Subcutaneous abdominal adipose tissue (tissue), 5 donors: ENCODE results near the gene SEMA6B.

Source experiments
- H3K27ac ChIP-seq: one replicate; pipeline ENCODE4 v1.7.0; 2013; ENCODE audit warnings: low read depth, mild to moderate bottlenecking, inconsistent platforms, low read length, moderate library complexity
- H3K27me3 ChIP-seq, 5 donors: one replicate each; pipeline ENCODE4 v1.7.0; 2013; ENCODE audit warnings: low read length in 5 of 5, inconsistent platforms in 1 of 5; ENCODE audit not compliant: control insufficient read depth in 5 of 5, insufficient read depth in 4 of 5
- H3K36me3 ChIP-seq, 5 donors: one replicate each; pipeline ENCODE4 v1.7.0; 2013; ENCODE audit warnings: low read length in 5 of 5; ENCODE audit not compliant: control insufficient read depth in 5 of 5, insufficient read depth in 5 of 5
- H3K4me1 ChIP-seq, 5 donors: one replicate each; pipeline ENCODE4 v1.7.0; 2013; ENCODE audit warnings: low read length in 5 of 5, mild to moderate bottlenecking in 3 of 5, moderate library complexity in 1 of 5; ENCODE audit not compliant: control insufficient read depth in 5 of 5, insufficient read depth in 5 of 5
- H3K4me3 ChIP-seq, 5 donors: one replicate each; pipeline ENCODE4 v1.7.0; 2013; ENCODE audit warnings: low read length in 5 of 5, low read depth in 1 of 5
- H3K9ac ChIP-seq, 5 donors: one replicate each; pipeline ENCODE4 v1.7.0; 2013; ENCODE audit warnings: low read length in 5 of 5, mild to moderate bottlenecking in 4 of 5, moderate library complexity in 3 of 5
- H3K9me3 ChIP-seq, 5 donors: one replicate each; pipeline ENCODE4 v1.7.0; 2013; ENCODE audit warnings: low read length in 5 of 5; ENCODE audit not compliant: control insufficient read depth in 5 of 5
- donor health status: healthy.
- donor health status: healthy.
- donor health status: healthy.
- donor health status: healthy.
- donor health status: healthy.

SEMA6B gene

GRCh38 chr19:4581666-4582553 is 22.4 kb upstream of the SEMA6B start:
- Histone ChIP-seq H3K4me1 (peaks cover 0 to 21% (median 14%) of the 10 kb centered on the region in 5 donors), H3K4me3 (peak overlapping the region in 1 of 5 donors; percentile 22), H3K36me3 (no peaks in the 10 kb centered on the region), H3K9me3 (no peaks in the 10 kb centered on the region), H3K27me3 (peaks cover 51 to 78% (median 59%) of the 10 kb centered on the region in 5 donors), H3K9ac (no peak overlapping the region), H3K27ac (no peak overlapping the region)

GRCh38 chr19:4580961-4581665 is 21.6 kb upstream of the SEMA6B start:
- no peaks in the 10 kb centered on the region for H3K9me3 ChIP-seq
- H3K27ac ChIP-seq: no peak overlapping the region
- H3K36me3 ChIP-seq: no peaks in the 10 kb centered on the region
- no peak overlapping the region for H3K9ac ChIP-seq
- H3K4me1 ChIP-seq: peaks cover 0 to 25% (median 14%) of the 10 kb centered on the region in 5 donors
- peaks cover 44 to 71% (median 61%) of the 10 kb centered on the region in 5 donors for H3K27me3 ChIP-seq
- peak overlapping the region in 3 of 5 donors; percentile 6 to 55 (median 30) for H3K4me3 ChIP-seq

GRCh38 chr19:4580021-4580901 is 20.8 kb upstream of the SEMA6B start:
- Histone ChIP-seq H3K4me3 (peak overlapping the region in 2 of 5 donors; percentile 10 to 26), H3K36me3 (no peaks in the 10 kb centered on the region)

GRCh38 chr19:4579389-4579788 is 19.9 kb upstream of the SEMA6B start:
- Histone ChIP-seq H3K9ac (no peak overlapping the region), H3K4me1 (peaks cover 0 to 34% (median 8%) of the 10 kb centered on the region in 5 donors), H3K27ac (no peak overlapping the region), H3K4me3 (no peak overlapping the region), H3K27me3 (peaks cover 33 to 63% (median 53%) of the 10 kb centered on the region in 5 donors), H3K9me3 (no peaks in the 10 kb centered on the region), H3K36me3 (no peaks in the 10 kb centered on the region)

More at GRCh38 chr19:4580021-4580901, 20.8 kb upstream of the SEMA6B start:
- Histone ChIP-seq H3K9me3 (no peaks in the 10 kb centered on the region), H3K4me1 (peaks cover 0 to 32% (median 14%) of the 10 kb centered on the region in 5 donors), H3K27me3 (peaks cover 41 to 67% (median 62%) of the 10 kb centered on the region in 5 donors), H3K27ac (no peak overlapping the region), H3K9ac (no peak overlapping the region)

- no peak overlapping the region for H3K4me3 ChIP-seq
- no peaks in the 10 kb centered on the region for H3K9me3 ChIP-seq
- H3K27me3 ChIP-seq: peaks cover 27 to 58% (median 50%) of the 10 kb centered on the region in 5 donors
- no peak overlapping the region for H3K27ac ChIP-seq
- H3K9ac ChIP-seq: peak overlapping the region in 1 of 5 donors; percentile 20
- peaks cover 0 to 35% (median 2%) of the 10 kb centered on the region in 5 donors for H3K4me1 ChIP-seq
- no peaks in the 10 kb centered on the region for H3K36me3 ChIP-seq
Observed at GRCh38 chr19:4578552-4579248, 19.2 kb upstream of the SEMA6B start.

GRCh38 chr19:4577020-4577782 is 17.7 kb upstream of the SEMA6B start:
- peaks cover 0 to 37% (median 2%) of the 10 kb centered on the region in 5 donors for H3K4me1 ChIP-seq
- H3K36me3 ChIP-seq: no peaks in the 10 kb centered on the region
- H3K27me3 ChIP-seq: peaks cover 17 to 54% (median 44%) of the 10 kb centered on the region in 5 donors
- H3K4me3 ChIP-seq: no peak overlapping the region
- H3K27ac ChIP-seq: no peak overlapping the region
- no peak overlapping the region for H3K9ac ChIP-seq
- H3K9me3 ChIP-seq: no peaks in the 10 kb centered on the region

GRCh38 chr19:4576016-4576933 is 16.8 kb upstream of the SEMA6B start:
- Histone ChIP-seq H3K4me3 (no peak overlapping the region), H3K27me3 (peaks cover 14 to 49% (median 41%) of the 10 kb centered on the region in 5 donors), H3K36me3 (no peaks in the 10 kb centered on the region), H3K4me1 (peaks cover 0 to 39% (median 2%) of the 10 kb centered on the region in 5 donors), H3K9ac (peak overlapping the region in 1 of 5 donors; percentile 48), H3K9me3 (no peaks in the 10 kb centered on the region), H3K27ac (peak overlapping the region; percentile 82)
